AG10803 (cell line): ENCODE data around the gene SHISA9.
"Not testable (repeated sequence)": the region's sequence is repeated elsewhere in the genome, so short reads cannot be mapped to it uniquely, and the experiment has no call there.

Source experiments
- DNase-seq: peaks from one replicate; pipeline ENCODE4 v3.0.0; 2010; ENCODE audit warnings: low read depth
- H3K4me3 ChIP-seq: 2 replicates; pipeline ENCODE4 v1.5.1; 2011; ENCODE audit warnings: mild to moderate bottlenecking, low read length, control low read depth
- CTCF ChIP-seq: conservative IDR thresholded peaks from 2 replicates; pipeline ENCODE4 v1.5.1; 2011; ENCODE audit warnings: mild to moderate bottlenecking, low read length, control low read depth, inconsistent platforms

Gene SHISA9

DNA sequence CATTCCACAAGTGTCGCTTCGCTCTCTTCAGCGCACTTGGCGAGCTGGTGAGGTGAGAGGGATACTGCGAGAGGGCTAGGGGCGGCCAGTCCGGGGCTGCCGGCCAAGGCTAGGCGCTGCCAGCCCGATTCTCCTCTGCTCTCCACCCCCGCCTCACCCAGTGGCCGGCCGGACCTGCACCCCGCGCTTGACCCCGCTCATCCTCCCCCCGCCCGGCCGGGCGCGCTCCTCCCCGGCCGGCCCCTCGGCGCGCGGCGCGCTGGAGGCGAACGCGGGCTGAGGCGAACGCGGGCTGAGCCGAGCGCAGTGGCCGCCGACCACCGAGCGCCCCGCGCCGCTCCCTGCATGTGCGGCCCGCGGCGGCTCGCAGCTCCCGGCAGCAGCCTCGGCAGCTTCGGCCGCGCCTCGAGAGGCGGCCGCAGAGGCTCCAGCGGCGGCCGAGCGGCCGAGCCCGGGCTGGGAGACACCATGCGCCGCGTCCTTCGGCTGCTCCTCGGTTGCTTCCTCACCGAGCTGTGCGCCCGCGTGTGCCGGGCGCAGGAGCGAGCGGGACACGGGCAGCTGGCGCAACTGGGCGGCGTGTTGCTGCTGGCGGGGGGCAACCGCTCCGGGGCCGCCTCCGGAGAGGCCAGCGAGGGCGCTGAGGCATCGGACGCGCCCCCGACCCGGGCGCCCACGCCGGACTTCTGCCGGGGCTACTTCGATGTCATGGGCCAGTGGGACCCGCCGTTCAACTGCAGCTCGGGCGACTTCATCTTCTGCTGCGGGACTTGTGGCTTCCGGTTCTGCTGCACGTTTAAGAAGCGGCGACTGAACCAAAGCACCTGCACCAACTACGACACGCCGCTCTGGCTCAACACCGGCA lies at the start of gene SHISA9:
Gene SHISA9, plus strand, starts transcription at position 2 of the 865 bp plus-strand sequence.
- peak within 1 kb of the TSS; percentile 33 for H3K4me3 ChIP-seq
- no peak for TF ChIP-seq CTCF
- peak; percentile 16 for DNase-seq

DNA sequence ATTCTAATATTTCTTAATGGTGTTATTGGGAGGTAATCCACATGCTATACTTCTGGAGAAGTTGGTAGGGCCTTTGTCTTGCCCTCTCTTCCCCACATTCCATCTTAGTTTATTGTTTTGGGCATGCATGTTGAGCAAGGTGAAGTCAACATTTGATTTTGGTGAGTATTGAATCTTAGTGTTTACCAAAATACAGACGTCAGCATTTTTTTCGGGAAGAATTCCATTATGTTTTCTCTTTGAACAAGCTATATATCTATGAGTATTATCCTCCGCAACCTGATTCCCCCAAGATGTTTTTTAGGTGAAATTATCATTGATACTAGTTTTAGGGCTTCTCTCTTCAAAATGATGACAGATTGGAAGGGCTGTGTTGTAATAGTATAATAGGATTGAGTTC lies 47.4 kb upstream of the SHISA9 start:
- DNase-seq: no peak
- no peak for TF ChIP-seq CTCF
- no peak overlapping the region for H3K4me3 ChIP-seq

DNA sequence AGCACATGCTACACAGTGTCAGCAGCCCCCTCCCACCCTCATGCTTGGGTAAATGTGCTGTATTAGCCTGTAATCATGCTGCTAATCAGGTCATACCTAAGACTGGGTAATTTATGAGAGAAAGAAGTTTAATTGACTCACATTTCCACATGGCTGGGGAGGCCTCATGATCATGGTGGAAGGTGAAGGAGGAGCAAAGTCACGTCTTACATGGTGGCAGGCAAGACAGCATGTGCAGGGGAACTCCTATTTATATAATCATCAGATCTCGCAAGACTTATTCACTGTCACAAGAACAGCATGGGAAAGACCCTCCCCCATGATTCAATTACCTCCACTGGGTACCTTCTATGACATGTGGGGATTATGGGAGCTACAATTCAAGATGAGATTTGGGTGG lies 44.0 kb upstream of the SHISA9 start:
- DNase-seq, H3K4me3 ChIP-seq: not testable (repeated sequence)

GRCh38 chr16:12862327-12862726 lies 39.1 kb upstream of the SHISA9 start:
- DNase-seq: no peak
- H3K4me3 ChIP-seq: no peak overlapping the region
- no peak for TF ChIP-seq CTCF

- no peak for DNase-seq
- no peak for TF ChIP-seq CTCF
Measured at GRCh38 chr16:12862941-12863340, 38.5 kb upstream of the SHISA9 start.

DNA sequence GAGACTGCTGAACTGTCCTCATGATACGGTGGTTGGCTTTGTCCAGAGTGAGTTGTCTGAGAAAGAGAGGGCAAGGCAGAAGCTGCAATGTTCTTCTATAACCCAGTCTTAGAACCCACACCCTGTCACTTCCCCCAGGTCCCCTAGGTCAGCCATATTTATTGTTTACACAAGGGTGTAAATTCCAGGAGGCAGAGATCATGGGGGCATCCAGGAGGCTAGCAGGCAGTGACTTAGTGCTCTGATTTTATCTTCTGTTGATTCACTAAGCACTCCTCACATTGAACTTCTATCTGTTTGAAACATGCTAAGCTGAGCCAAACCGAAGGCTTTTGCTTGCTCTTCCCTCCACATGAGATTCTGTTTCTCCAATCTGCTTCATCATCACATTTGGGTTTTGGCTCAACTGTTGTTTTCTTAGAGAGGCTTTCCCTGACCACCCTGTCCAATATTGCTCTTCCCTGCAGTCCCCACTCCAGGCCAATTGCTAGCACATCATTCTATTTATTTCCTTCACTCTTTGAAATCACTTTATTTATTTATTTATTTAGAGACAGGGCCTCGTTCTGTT lies 34.3 kb upstream of the SHISA9 start:
- no peak for TF ChIP-seq CTCF
- DNase-seq: no peak

More at GRCh38 chr16:12862941-12863340, 38.5 kb upstream of the SHISA9 start:
- H3K4me3 ChIP-seq: no peak overlapping the region

DNA sequence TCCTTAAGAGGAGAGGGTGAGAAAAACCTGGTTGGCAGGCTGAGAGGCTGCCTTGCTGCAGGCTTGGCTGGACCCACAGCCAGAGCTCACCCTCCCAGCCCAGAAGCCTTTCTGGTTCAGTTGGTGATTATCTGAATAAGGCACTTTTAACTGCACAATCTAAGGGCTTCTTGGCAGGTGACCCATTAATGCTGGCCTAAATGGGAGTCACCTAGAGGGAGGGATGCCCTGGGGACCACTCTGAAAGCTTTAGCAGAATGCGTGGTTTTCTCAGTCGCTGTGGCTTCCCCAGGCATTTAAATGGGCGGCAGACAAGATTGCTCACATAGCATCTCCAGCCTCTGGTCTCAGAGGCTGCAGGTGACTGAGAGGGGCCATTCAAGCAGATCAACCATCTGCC lies 33.2 kb upstream of the SHISA9 start:
- H3K4me3 ChIP-seq: no peak overlapping the region
- TF ChIP-seq CTCF: no peak
- DNase-seq: no peak

More for the DNA sequence above, 34.3 kb upstream of the SHISA9 start:
- H3K4me3 ChIP-seq: no peak overlapping the region
